Mucosa of descending colon (tissue), 3 donors: ENCODE data around the gene BEAN1. TPM values are rescaled to one million over a fixed set of nuclear protein-coding genes. Genes with fewer than 3 reads are reported as not detected.

Experiments used
- ATAC-seq: fragments of 200-7000 bp; cut with Tn5 transposase; one replicate; pipeline ENCODE4 v1.9.1; 2020; ENCODE audit warnings: mild to moderate bottlenecking, moderate library complexity
- DNase-seq, 3 donors: peaks; one replicate each; pipeline ENCODE4 v3.0.0-alpha.2; 2020
- H3K36me3 ChIP-seq: fragments of 200-600 bp; one replicate; pipeline ENCODE4 v1.8.0; 2021; ENCODE audit warnings: low read depth, mild to moderate bottlenecking
- H3K4me1 ChIP-seq: fragments of 200-600 bp; one replicate; pipeline ENCODE4 v1.8.0; 2021; ENCODE audit warnings: low read depth, mild to moderate bottlenecking
- H3K4me3 ChIP-seq: fragments of 200-600 bp; one replicate; pipeline ENCODE4 v1.8.0; 2021; ENCODE audit warnings: mild to moderate bottlenecking
- H3K9me3 ChIP-seq: fragments of 200-600 bp; one replicate; pipeline ENCODE4 v1.8.0; 2021; ENCODE audit warnings: mild to moderate bottlenecking
- CTCF ChIP-seq: fragments of 200-600 bp; IDR thresholded peaks from one replicate; pipeline ENCODE4 v1.8.0; 2022; ENCODE audit warnings: antibody characterized with exemption, mild to moderate bottlenecking
- intact Hi-C, 2 donors: fragments of 100-400 bp; cut with DNase I in 1 of 2; cut with micrococcal nuclease in 1 of 2; formaldehyde crosslinking; loops; one replicate each; pipeline versions ENCODE4 v1.11.0 to v1.11.1; 2022; cut with DNase I, micrococcal nuclease
- total RNA-seq, 3 donors: library from RNA; stranded (reverse); fragmentation: NEBNext Ultra II Directional in 2 of 3; extraction: Animal tissue kit (Norgen Biotek cat#: 25700) in 2 of 3; gene quantifications; one replicate each; pipeline versions ENCODE4 v1.2.1 to v1.2.4, GENCODE V29; 2021 to 2023
- donor health status: DM: no; HTN: no; CAD: no; lungs with moderate emphysema.
- donor health status: DM: no; HTN: no; CAD: no.
- donor health status: DM: no; HTN: yes; CAD: no.

BEAN1 gene
- total RNA-seq, 3 donors from 2014 or later, result 0.22 TPM; not detected in 2

DNA sequence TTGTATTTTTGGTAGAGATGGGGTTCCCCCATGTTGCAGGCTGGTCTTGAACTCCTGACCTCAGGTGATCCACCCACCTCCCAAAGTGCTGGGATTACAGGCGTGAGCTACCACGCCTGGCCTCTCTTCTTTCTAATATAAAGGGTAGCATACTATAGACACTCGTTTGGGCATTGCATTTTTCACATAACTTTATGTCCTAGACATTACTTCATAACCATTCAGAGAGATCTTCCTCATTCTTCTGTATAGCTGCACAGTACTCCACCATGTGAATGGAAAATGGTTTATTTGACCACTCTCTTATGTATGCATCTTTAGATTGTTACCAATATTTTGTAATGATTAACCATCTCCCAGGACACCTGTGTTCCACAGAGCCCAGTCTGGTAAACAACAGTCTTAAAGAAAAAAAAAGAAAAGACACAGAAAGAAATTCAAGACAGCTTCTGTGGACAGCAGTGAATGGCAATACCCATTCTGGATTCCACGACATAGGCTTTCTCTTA is 80.7 kb downstream of the BEAN1 start:
- TF ChIP-seq CTCF, result no peak
- H3K9me3 ChIP-seq, result no peaks in the 10 kb centered on the region
- intact Hi-C loops, result no loop called here
- no peak for DNase-seq
- peak; percentile 51 for ATAC-seq
- H3K4me1 ChIP-seq, result peaks cover 10% of the 10 kb centered on the region
- H3K4me3 ChIP-seq, result no peak overlapping the region
- H3K36me3 ChIP-seq, result no peaks in the 10 kb centered on the region

- DNase-seq (peak in 1 of 3 donors; percentile 16), ATAC-seq (peak; percentile 76)
- Histone ChIP-seq H3K4me3 (no peak overlapping the region), H3K9me3 (no peaks in the 10 kb centered on the region), H3K4me1 (peaks cover 10% of the 10 kb centered on the region), H3K36me3 (no peaks in the 10 kb centered on the region)
- intact Hi-C loops, result no loop called here
- no peak for TF ChIP-seq CTCF
Measured at GRCh38 chr16:66508248-66508913, 81.3 kb downstream of the BEAN1 start.

GRCh38 chr16:66508914-66509496 is 81.9 kb downstream of the BEAN1 start:
- Histone ChIP-seq H3K4me3 (no peak overlapping the region), H3K36me3 (no peaks in the 10 kb centered on the region), H3K9me3 (no peaks in the 10 kb centered on the region), H3K4me1 (peaks cover 10% of the 10 kb centered on the region)
- DNase-seq (peak in 1 of 3 donors; percentile 14), ATAC-seq (no peak)
- TF ChIP-seq CTCF, result no peak
- intact Hi-C loops, result no loop called here

DNA sequence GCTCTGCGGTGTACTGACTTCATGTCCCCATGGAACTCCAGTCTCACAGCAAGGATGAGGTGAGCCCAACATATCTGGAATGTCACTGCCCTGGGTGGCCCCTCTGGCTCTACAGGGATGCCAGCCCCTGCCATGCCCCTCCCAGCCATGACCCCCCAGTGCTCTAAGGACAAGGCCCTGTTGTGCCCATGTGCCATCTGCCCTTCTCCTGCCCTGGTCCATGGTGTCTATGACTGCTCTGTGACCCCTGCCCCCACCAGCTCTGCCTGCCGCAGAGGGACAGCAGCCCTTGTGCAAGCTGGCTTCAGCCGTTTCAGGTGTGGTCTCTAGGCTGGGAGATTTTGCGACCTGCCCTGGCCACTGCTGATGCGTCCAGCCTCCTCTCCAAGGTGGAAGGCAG is 82.5 kb downstream of the BEAN1 start:
- H3K4me3 ChIP-seq, result no peak overlapping the region
- no peaks in the 10 kb centered on the region for H3K36me3 ChIP-seq
- peaks cover 10% of the 10 kb centered on the region for H3K4me1 ChIP-seq
- DNase-seq (peak in 1 of 3 donors; percentile 20), ATAC-seq (no peak)
- no peak for TF ChIP-seq CTCF
- H3K9me3 ChIP-seq, result no peaks in the 10 kb centered on the region
- intact Hi-C loops, result no loop called here

GRCh38 chr16:66510298-66510697 is 83.2 kb downstream of the BEAN1 start:
- no peak for TF ChIP-seq CTCF
- intact Hi-C loops, result no loop called here
- Histone ChIP-seq H3K9me3 (no peaks in the 10 kb centered on the region), H3K36me3 (no peaks in the 10 kb centered on the region), H3K4me3 (no peak overlapping the region), H3K4me1 (peaks cover 10% of the 10 kb centered on the region)
- peak in 1 of 3 donors; percentile 16 for DNase-seq
- no peak for ATAC-seq
